ENCODE data around the gene VPS54.
"Not testable (repeated sequence)": the region's sequence is repeated elsewhere in the genome, so short reads cannot be mapped to it uniquely, and the experiment has no call there.

VPS54 gene

GRCh38 chr2:63975437-63976124, 43.6 kb downstream of the VPS54 start:
- H3K9ac ChIP-seq (ENCODE audit: low read length), result no peak overlapping the region
- no peaks in the 10 kb centered on the region for H3K9me3 ChIP-seq (ENCODE audit: control insufficient read depth, insufficient read depth, low read depth, low read length)
- no peaks in the 10 kb centered on the region for H3K27me3 ChIP-seq (ENCODE audit: control insufficient read depth, insufficient read depth, low read length)
- no peak overlapping the region for H3K27ac ChIP-seq (ENCODE audit: low read depth, low read length)
- no peak overlapping the region for H3K4me3 ChIP-seq (ENCODE audit: low read depth, low read length)
- H3K36me3 ChIP-seq (ENCODE audit: control insufficient read depth, insufficient read depth, low read length), result peaks cover 29% of the 10 kb centered on the region
- H3K4me1 ChIP-seq (ENCODE audit: control insufficient read depth, insufficient read depth, low read length), result no peaks in the 10 kb centered on the region

- not testable (repeated sequence) for H3K27me3 ChIP-seq (ENCODE audit: control insufficient read depth, insufficient read depth, low read length); H3K27ac ChIP-seq (ENCODE audit: low read depth, low read length); H3K4me3 ChIP-seq (ENCODE audit: low read depth, low read length); H3K4me1 ChIP-seq (ENCODE audit: control insufficient read depth, insufficient read depth, low read length); H3K9me3 ChIP-seq (ENCODE audit: control insufficient read depth, insufficient read depth, low read depth, low read length); H3K9ac ChIP-seq (ENCODE audit: low read length)
- peaks cover 27% of the 10 kb centered on the region for H3K36me3 ChIP-seq (ENCODE audit: control insufficient read depth, insufficient read depth, low read length)
Observed at GRCh38 chr2:63975036-63975435, 44.2 kb downstream of the VPS54 start.

GRCh38 chr2:63962186-63962585, 57.0 kb downstream of the VPS54 start:
- Histone ChIP-seq H3K27me3 (ENCODE audit: control insufficient read depth, insufficient read depth, low read length) (no peaks in the 10 kb centered on the region), H3K4me1 (ENCODE audit: control insufficient read depth, insufficient read depth, low read length) (no peaks in the 10 kb centered on the region; the same call in 1 of the 2 replicates), H3K36me3 (ENCODE audit: control insufficient read depth, insufficient read depth, low read length) (peaks cover 24% of the 10 kb centered on the region), H3K9ac (ENCODE audit: low read length) (no peak overlapping the region), H3K27ac (ENCODE audit: low read depth, low read length) (0 out of 2 replicates have a peak overlapping the region, but pooled peaks have one; percentile 14), H3K9me3 (ENCODE audit: control insufficient read depth, insufficient read depth, low read depth, low read length) (no peaks in the 10 kb centered on the region), H3K4me3 (ENCODE audit: low read depth, low read length) (no peak overlapping the region)

GRCh38 chr2:63950414-63950813, 68.8 kb downstream of the VPS54 start:
- peaks cover 34% of the 10 kb centered on the region for H3K36me3 ChIP-seq (ENCODE audit: control insufficient read depth, insufficient read depth, low read length)
- H3K27me3 ChIP-seq (ENCODE audit: control insufficient read depth, insufficient read depth, low read length), result no peaks in the 10 kb centered on the region
- H3K27ac ChIP-seq (ENCODE audit: low read depth, low read length), result no peak overlapping the region; the same call in 1 of the 2 replicates
- no peaks in the 10 kb centered on the region; the same call in 1 of the 2 replicates for H3K9me3 ChIP-seq (ENCODE audit: control insufficient read depth, insufficient read depth, low read depth, low read length)
- H3K4me3 ChIP-seq (ENCODE audit: low read depth, low read length), result no peak overlapping the region
- no peak overlapping the region for H3K9ac ChIP-seq (ENCODE audit: low read length)
- no peaks in the 10 kb centered on the region for H3K4me1 ChIP-seq (ENCODE audit: control insufficient read depth, insufficient read depth, low read length)

- Histone ChIP-seq H3K9me3 (ENCODE audit: control insufficient read depth, insufficient read depth, low read depth, low read length) (no peaks in the 10 kb centered on the region; the same call in 1 of the 2 replicates), H3K36me3 (ENCODE audit: control insufficient read depth, insufficient read depth, low read length) (peaks cover 27% of the 10 kb centered on the region), H3K27ac (ENCODE audit: low read depth, low read length) (no peak overlapping the region), H3K27me3 (ENCODE audit: control insufficient read depth, insufficient read depth, low read length) (no peaks in the 10 kb centered on the region), H3K4me3 (ENCODE audit: low read depth, low read length) (no peak overlapping the region), H3K4me1 (ENCODE audit: control insufficient read depth, insufficient read depth, low read length) (0 out of 2 replicates have a peak, but pooled peaks cover 3% of the 10 kb centered on the region), H3K9ac (ENCODE audit: low read length) (no peak overlapping the region)
Observed at GRCh38 chr2:63942788-63943187, 76.4 kb downstream of the VPS54 start.

GRCh38 chr2:63932104-63932503, 87.1 kb downstream of the VPS54 start:
- H3K27ac ChIP-seq (ENCODE audit: low read depth, low read length); H3K4me3 ChIP-seq (ENCODE audit: low read depth, low read length); H3K27me3 ChIP-seq (ENCODE audit: control insufficient read depth, insufficient read depth, low read length); H3K9ac ChIP-seq (ENCODE audit: low read length); H3K4me1 ChIP-seq (ENCODE audit: control insufficient read depth, insufficient read depth, low read length); H3K9me3 ChIP-seq (ENCODE audit: control insufficient read depth, insufficient read depth, low read depth, low read length): not testable (repeated sequence)
- peaks cover 18% of the 10 kb centered on the region for H3K36me3 ChIP-seq (ENCODE audit: control insufficient read depth, insufficient read depth, low read length)

- no peak overlapping the region for H3K27ac ChIP-seq (ENCODE audit: low read depth, low read length)
- H3K4me3 ChIP-seq (ENCODE audit: low read depth, low read length), result no peak overlapping the region
- H3K9ac ChIP-seq (ENCODE audit: low read length), result no peak overlapping the region
Observed at GRCh38 chr2:63926815-63927214, 92.4 kb downstream of the VPS54 start.

GRCh38 chr2:63914311-63914710, 104.9 kb downstream of the VPS54 start:
- H3K4me1 ChIP-seq (ENCODE audit: control insufficient read depth, insufficient read depth, low read length), result no peaks in the 10 kb centered on the region; the same call in 1 of the 2 replicates
- no peak overlapping the region for H3K9ac ChIP-seq (ENCODE audit: low read length)
- peaks cover 46% of the 10 kb centered on the region for H3K36me3 ChIP-seq (ENCODE audit: control insufficient read depth, insufficient read depth, low read length)
- H3K4me3 ChIP-seq (ENCODE audit: low read depth, low read length), result no peak overlapping the region
- H3K27me3 ChIP-seq (ENCODE audit: control insufficient read depth, insufficient read depth, low read length), result no peaks in the 10 kb centered on the region
- no peak overlapping the region for H3K27ac ChIP-seq (ENCODE audit: low read depth, low read length)
- H3K9me3 ChIP-seq (ENCODE audit: control insufficient read depth, insufficient read depth, low read depth, low read length), result no peaks in the 10 kb centered on the region

More at GRCh38 chr2:63926815-63927214, 92.4 kb downstream of the VPS54 start:
- H3K9me3 ChIP-seq (ENCODE audit: control insufficient read depth, insufficient read depth, low read depth, low read length), result no peaks in the 10 kb centered on the region
- H3K27me3 ChIP-seq (ENCODE audit: control insufficient read depth, insufficient read depth, low read length), result no peaks in the 10 kb centered on the region
- H3K36me3 ChIP-seq (ENCODE audit: control insufficient read depth, insufficient read depth, low read length), result no peaks in the 10 kb centered on the region
- H3K4me1 ChIP-seq (ENCODE audit: control insufficient read depth, insufficient read depth, low read length), result peaks cover 11% of the 10 kb centered on the region

GRCh38 chr2:63903003-63903402, 116.2 kb downstream of the VPS54 start:
- Histone ChIP-seq H3K27me3 (ENCODE audit: control insufficient read depth, insufficient read depth, low read length) (no peaks in the 10 kb centered on the region), H3K9me3 (ENCODE audit: control insufficient read depth, insufficient read depth, low read depth, low read length) (peaks cover 17% of the 10 kb centered on the region), H3K36me3 (ENCODE audit: control insufficient read depth, insufficient read depth, low read length) (peaks cover 21% of the 10 kb centered on the region; the same call in 1 of the 2 replicates), H3K4me3 (ENCODE audit: low read depth, low read length) (no peak overlapping the region), H3K9ac (ENCODE audit: low read length) (no peak overlapping the region), H3K27ac (ENCODE audit: low read depth, low read length) (no peak overlapping the region), H3K4me1 (ENCODE audit: control insufficient read depth, insufficient read depth, low read length) (no peaks in the 10 kb centered on the region)

GRCh38 chr2:63902149-63902548, 117.1 kb downstream of the VPS54 start:
- Histone ChIP-seq H3K27ac (ENCODE audit: low read depth, low read length) (no peak overlapping the region), H3K9me3 (ENCODE audit: control insufficient read depth, insufficient read depth, low read depth, low read length) (peaks cover 17% of the 10 kb centered on the region), H3K27me3 (ENCODE audit: control insufficient read depth, insufficient read depth, low read length) (no peaks in the 10 kb centered on the region), H3K4me1 (ENCODE audit: control insufficient read depth, insufficient read depth, low read length) (no peaks in the 10 kb centered on the region), H3K4me3 (ENCODE audit: low read depth, low read length) (no peak overlapping the region), H3K36me3 (ENCODE audit: control insufficient read depth, insufficient read depth, low read length) (peaks cover 24% of the 10 kb centered on the region), H3K9ac (ENCODE audit: low read length) (no peak overlapping the region)

GRCh38 chr2:63899639-63900038, 119.6 kb downstream of the VPS54 start:
- no peak overlapping the region for H3K27ac ChIP-seq (ENCODE audit: low read depth, low read length)
- H3K4me1 ChIP-seq (ENCODE audit: control insufficient read depth, insufficient read depth, low read length), result no peaks in the 10 kb centered on the region
- peaks cover 17% of the 10 kb centered on the region for H3K9me3 ChIP-seq (ENCODE audit: control insufficient read depth, insufficient read depth, low read depth, low read length)
- no peak overlapping the region for H3K4me3 ChIP-seq (ENCODE audit: low read depth, low read length)
- H3K36me3 ChIP-seq (ENCODE audit: control insufficient read depth, insufficient read depth, low read length), result peaks cover 20% of the 10 kb centered on the region
- H3K9ac ChIP-seq (ENCODE audit: low read length), result no peak overlapping the region
- no peaks in the 10 kb centered on the region for H3K27me3 ChIP-seq (ENCODE audit: control insufficient read depth, insufficient read depth, low read length)
